ENCODE data around the gene PEX5L.

Gene PEX5L

GRCh38 chr3:179927191-179927590 lies 109.5 kb downstream of the PEX5L start:
- no peak overlapping the region for H3K4me3 ChIP-seq (ENCODE audit: low read depth, low read length)
- no peak for DNase-seq (ENCODE audit: low read depth)
- TF ChIP-seq POLR2A (IDR thresholded peaks at IDR 0.05; ENCODE audit: extremely low read depth, insufficient read length) (no peak), MYC (IDR thresholded peaks at IDR 0.05; ENCODE audit: low read depth, low read length) (no peak), MAX (IDR thresholded peaks at IDR 0.05; ENCODE audit: low read depth, low read length) (no peak)
- TF ChIP-seq, protein P1, sequence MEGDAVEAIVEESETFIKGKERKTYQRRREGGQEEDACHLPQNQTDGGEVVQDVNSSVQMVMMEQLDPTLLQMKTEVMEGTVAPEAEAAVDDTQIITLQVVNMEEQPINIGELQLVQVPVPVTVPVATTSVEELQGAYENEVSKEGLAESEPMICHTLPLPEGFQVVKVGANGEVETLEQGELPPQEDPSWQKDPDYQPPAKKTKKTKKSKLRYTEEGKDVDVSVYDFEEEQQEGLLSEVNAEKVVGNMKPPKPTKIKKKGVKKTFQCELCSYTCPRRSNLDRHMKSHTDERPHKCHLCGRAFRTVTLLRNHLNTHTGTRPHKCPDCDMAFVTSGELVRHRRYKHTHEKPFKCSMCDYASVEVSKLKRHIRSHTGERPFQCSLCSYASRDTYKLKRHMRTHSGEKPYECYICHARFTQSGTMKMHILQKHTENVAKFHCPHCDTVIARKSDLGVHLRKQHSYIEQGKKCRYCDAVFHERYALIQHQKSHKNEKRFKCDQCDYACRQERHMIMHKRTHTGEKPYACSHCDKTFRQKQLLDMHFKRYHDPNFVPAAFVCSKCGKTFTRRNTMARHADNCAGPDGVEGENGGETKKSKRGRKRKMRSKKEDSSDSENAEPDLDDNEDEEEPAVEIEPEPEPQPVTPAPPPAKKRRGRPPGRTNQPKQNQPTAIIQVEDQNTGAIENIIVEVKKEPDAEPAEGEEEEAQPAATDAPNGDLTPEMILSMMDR (IDR thresholded peaks at IDR 0.05; ENCODE audit: low read depth, low read length): no peak

DNA sequence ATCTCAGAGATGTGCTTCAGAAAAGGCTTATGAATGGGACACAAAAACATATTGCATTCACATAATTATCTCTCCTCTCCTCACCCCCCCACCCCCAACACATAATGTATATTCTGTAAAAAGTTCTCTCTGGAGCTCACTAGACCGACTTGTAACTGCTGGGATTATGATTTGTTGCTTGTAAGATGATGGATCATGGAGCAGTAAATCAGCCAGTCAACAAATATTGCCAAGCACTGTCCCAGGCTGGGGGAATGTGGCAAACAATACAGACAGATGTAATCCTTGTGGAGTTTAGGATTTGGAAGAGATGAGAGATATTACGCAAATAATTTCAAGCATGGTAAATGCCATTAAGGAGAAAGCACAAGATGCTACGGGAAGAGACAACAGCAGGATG lies 114.8 kb downstream of the PEX5L start:
- DNase-seq (ENCODE audit: low read depth): no peak
- TF ChIP-seq POLR2A (IDR thresholded peaks at IDR 0.05; ENCODE audit: extremely low read depth, insufficient read length): no peak
- TF ChIP-seq, protein P1 (IDR thresholded peaks at IDR 0.05; ENCODE audit: low read depth, low read length): no peak
- TF ChIP-seq MAX (IDR thresholded peaks at IDR 0.05; ENCODE audit: low read depth, low read length): no peak
- H3K4me3 ChIP-seq (ENCODE audit: low read depth, low read length): no peak overlapping the region

GRCh38 chr3:179921500-179921899 lies 115.2 kb downstream of the PEX5L start:
- no peak for DNase-seq (ENCODE audit: low read depth)
- no peak for TF ChIP-seq MYC (IDR thresholded peaks at IDR 0.05; ENCODE audit: low read depth, low read length)
- TF ChIP-seq, protein P1 (IDR thresholded peaks at IDR 0.05; ENCODE audit: low read depth, low read length): no peak
- TF ChIP-seq MAX (IDR thresholded peaks at IDR 0.05; ENCODE audit: low read depth, low read length): no peak
- no peak for TF ChIP-seq POLR2A (IDR thresholded peaks at IDR 0.05; ENCODE audit: extremely low read depth, insufficient read length)

DNA sequence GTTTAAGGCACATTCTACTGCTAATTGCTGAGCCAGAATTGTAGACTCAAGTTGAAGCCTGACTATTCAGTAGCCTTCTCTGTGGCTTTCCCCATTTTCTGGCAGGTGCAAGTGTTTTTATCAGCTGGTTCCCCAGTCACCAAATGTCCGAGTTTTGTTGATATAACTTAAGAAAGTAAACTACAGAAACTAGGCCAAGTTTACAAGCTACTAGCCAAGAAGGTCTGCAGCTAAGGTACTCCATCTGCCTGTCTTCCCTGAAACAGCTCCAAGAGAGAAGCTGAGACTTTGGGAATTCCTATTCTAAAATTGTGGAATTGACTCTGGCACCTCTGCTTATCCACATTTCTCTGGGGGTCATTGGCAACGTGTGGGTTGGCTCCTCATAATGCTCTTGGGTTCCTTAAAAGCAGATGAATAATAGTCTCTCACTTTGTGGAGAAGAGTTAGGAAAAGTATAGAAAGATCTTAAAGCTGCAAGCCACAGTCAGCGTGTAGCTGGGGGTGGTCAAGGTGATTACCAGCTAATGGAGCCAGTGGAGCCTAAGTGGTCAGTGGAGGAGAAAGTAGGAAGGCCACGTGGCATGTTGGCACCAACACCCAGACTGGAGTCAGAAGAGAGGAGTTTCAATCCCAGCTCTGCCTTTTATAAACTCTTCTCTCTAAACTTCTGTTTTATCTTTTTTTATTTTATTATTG lies 128.8 kb downstream of the PEX5L start:
- no peak for DNase-seq (ENCODE audit: low read depth)
- H3K4me3 ChIP-seq (ENCODE audit: low read depth, low read length): no peak overlapping the region
- TF ChIP-seq POLR2A (IDR thresholded peaks at IDR 0.05; ENCODE audit: extremely low read depth, insufficient read length) (no peak), MYC (IDR thresholded peaks at IDR 0.05; ENCODE audit: low read depth, low read length) (no peak), MAX (IDR thresholded peaks at IDR 0.05; ENCODE audit: low read depth, low read length) (no peak)
- TF ChIP-seq, protein P1 (IDR thresholded peaks at IDR 0.05; ENCODE audit: low read depth, low read length): no peak

More at GRCh38 chr3:179921500-179921899, 115.2 kb downstream of the PEX5L start:
- no peak overlapping the region for H3K4me3 ChIP-seq (ENCODE audit: low read depth, low read length)

- no peak overlapping the region for H3K4me3 ChIP-seq (ENCODE audit: low read depth, low read length)
- no peak for TF ChIP-seq POLR2A (IDR thresholded peaks at IDR 0.05; ENCODE audit: extremely low read depth, insufficient read length)
- TF ChIP-seq MYC (IDR thresholded peaks at IDR 0.05; ENCODE audit: low read depth, low read length): no peak
- no peak for TF ChIP-seq MAX (IDR thresholded peaks at IDR 0.05; ENCODE audit: low read depth, low read length)
- TF ChIP-seq, protein P1 (IDR thresholded peaks at IDR 0.05; ENCODE audit: low read depth, low read length): no peak
- DNase-seq (ENCODE audit: low read depth): no peak
Measured at GRCh38 chr3:179902061-179902460, 134.7 kb downstream of the PEX5L start.
